ENCODE measurements around the gene SFI1.
"Not testable (repeated sequence)": the region's sequence is repeated elsewhere in the genome, so short reads cannot be mapped to it uniquely, and the experiment has no call there.

Gene SFI1

DNA sequence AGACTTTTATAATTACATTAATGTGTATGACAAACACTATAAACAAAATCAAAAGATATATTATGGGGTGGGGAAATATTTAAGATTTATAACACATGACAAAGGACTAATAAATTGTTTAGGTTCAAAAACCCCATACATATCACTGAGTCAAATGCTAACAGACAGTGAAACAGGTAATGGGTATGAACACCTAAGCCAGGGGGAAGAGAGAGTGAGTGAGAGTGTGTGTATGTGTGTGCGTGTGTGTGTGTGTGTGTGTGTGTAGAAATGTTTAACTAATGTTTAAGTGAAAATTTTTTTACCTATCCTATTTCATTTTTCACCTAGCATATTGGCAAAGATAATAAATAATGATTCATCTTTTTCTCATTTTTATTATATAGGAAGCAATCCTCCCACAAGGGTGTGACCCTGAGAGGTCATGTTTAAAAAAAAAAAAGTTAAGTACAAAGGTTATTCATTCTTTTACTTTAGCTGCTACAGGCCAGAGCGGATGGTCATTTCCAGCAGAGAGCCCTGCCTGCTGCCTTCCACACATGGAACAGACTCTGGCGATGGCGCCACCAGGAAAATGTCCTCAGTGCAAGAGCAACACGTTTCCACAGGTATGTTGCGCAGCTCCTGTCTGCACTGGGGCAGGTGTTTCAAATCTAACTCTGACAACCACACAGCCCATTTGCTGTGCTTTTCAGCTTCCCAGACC, 92.8 kb downstream of the SFI1 start:
- DNase-seq = no peak

DNA sequence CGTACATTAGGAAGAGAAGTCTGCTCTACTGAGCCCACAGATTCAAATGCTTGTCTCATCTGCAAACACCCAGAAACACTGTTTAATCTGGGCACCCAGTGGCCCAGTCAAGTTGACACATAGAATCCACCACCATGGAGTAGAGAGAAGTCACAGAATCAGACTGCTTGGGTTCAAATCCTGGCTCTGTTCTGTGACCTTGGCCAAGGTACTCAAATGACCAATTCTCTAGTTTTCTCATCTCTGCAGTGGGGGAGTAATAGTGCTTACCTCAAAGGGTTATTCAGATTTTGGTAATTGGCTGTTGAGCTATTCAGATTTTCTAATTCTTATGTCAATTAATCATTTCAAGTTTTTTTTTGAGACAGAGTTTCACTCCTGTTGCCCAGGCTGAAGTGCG, 93.8 kb downstream of the SFI1 start:
- DNase-seq = not testable (repeated sequence)

DNA sequence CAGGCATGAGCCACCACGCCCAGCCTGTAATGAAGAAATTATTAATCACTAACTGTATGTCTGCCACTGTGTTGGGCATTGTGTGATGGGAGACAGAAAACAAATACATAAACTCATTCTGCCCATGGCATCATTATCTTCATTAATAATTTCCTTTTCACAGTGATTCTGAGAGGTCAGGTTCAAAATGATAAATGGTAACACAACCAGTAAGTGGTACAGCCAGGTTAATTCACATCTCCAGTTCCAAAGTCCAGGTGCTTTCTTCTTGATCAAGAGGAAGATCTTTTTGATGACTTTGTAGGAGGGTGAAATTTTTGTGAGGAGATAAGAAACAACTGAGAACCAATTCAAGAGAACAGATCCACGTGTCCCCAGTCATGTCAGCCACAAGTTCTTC, 98.9 kb downstream of the SFI1 start:
- no peak for DNase-seq

DNA sequence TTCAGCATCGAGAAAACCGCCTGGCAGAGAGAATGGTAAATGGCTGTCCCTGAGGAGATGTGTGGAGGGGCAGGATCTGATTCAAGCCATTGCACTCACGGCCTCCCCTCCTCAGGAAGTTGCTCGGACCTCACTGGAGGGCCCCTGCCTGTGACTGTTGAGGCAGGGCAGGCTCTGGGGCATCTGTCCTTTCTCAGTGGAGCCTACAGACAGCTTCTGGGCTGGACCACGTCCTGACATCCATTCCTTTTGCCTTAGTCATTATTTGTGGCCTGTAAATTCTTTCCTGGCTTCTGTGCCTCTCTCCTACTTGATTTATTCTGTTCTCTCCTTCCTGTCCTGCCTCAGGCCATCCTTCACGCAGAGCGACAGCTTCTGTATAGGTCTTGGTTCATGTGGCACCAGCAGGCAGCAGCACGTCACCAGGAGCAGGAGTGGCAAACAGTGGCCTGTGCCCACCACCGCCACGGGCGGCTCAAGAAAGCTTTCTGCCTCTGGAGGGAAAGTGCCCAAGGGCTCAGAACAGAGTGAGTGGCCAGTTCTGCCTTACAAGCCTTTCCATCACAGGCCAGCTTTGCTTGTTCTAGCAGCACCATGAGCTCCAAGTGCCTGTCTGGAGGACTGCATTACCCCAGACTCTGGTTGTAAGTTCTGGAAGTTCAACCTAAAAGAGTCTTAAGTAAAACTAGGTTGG, 106.1 kb downstream of the SFI1 start:
- no peak for DNase-seq

DNA sequence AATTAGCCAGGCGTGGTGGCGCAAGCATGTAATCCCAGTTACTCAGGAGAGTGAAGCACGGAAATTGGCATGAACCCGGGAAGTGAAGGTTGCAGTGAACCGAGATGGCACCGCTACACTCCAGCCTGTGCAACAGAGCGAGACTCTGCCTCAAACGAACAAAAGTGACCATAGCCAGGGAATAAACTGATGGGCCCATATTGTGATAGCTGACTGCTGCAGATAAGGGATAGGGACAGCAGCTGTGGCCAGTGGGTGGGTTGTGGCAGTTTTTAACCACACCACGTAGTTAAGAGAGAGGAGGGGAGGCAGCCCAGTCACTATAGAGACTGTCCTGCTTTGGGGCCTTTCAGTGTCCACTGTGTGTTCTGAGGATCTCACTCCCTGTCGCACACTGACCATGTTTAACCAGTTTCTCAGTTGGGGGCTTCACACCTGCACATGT, 106.8 kb downstream of the SFI1 start:
- DNase-seq = no peak

DNA sequence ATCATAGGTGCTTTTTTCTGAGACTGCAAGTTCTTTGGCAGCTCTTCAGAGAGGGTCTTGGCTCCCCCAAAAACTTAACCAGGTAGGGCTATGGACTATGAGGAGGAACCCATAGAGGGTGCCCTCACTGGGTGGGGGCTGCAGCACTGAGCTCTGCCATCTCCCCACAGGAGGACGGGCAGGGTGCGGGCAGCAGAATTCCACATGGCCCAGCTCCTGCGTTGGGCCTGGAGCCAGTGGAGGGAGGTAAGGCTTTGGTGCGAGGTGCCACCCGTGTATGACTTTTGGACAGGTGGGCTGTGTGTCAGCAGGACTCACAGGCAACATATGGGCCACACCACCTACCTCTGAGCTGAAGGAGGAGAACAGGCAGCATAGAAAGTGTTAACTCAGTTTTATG, 107.2 kb downstream of the SFI1 start:
- DNase-seq = no peak

DNA sequence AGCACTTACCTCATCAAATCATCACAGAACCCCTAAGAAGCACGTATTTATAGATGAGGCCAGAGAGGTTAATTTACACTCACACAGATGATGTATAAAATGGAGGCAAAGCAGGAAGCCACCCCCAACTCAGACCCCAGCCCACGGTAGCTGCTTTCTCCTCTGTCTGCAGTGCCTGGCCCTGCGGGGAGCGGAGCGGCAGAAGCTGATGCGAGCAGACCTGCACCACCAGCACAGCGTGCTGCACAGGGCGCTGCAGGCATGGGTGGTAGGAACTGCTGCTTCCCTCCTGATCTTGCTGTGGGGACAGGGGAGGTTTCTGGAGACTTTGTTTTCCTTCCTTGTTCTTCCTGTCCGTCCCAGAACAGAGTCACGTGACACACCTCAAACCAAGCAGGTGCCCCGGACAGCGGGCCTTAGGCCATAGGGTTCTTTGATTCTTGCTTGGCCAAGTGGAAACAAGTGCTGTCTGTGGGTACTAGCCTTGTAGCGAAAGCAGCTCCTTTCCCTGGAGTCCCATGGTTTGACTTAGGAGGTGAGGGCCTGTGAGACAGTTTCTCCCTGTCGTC, 107.9 kb downstream of the SFI1 start:
- no peak for DNase-seq

DNA sequence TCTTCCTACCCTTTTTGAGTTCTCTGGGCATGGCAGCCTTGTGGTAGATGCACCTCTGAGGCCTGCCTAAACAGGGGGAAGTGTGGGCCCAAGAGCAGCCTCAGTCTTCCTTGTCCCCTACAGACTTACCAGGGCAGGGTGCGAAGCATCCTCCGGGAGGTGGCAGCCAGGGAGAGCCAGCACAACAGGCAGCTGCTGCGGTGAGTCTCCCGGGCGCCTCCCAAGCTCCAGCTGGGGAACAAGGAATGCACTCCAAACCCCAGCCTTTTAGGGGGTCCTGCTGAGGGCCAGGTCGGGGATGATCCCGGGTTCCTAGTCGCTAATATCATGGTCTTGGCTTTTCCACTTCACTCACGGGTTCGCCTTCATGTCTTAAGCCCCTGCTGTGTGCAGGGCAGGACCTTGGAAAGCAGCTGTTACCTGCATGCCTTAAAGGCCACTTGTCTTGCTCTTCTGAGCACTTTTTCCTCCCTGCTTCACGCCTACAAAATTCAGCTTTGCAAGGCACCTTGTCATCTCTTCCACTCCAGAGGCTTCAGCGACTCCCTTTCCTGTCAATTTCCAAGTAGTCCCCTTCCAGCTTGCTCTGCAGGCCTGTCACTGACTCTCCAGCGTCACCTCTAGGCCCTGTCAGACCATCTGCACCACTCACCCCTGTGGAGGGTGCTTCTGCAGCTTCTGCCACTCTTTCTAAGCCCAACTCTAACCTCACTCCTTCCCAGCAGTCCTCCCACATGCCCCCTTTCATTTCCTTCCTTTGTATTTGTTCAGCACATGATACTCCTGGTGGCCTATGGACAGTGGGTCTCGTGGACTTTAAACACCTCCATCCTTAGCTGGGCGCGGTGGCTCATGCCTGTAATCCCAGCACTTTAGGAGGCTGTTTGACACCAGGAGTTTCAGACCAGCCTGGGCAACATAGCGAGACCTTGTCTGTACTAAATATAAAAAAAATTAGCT, 108.7 kb downstream of the SFI1 start:
- DNase-seq = no peak

DNA sequence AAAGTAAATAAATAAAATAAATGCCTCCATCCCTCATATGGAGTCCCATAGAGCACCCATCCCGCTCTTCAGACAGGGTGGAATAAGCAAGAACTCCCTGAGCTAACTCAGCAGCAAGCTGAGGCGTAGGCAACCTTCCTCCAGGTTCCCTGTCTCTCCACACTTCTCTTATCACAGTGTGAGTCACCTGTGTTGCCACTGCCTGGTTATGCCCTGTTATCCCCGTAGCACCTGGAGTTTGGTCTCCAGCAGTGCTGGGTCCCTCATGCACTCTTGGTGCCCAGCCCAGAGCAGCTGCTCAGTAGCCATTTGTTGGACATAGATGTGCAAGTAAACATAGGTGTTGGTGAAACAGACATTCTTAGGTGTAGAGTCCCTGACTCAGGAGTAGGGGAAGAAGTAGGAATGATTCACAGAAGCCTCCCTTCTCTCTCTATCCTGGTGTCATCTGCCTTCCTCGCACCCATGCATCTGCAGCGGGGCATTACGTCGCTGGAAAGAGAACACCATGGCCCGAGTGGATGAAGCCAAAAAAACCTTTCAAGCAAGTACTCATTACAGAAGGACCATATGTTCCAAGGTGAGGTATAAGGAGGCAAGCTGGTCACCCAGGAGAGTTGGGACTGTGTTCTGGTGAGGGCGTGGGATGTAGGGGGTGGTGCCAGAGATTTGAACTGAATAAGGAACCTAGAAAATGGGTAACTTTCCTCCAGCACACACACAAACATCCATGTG, 109.7 kb downstream of the SFI1 start:
- no peak for DNase-seq

DNA sequence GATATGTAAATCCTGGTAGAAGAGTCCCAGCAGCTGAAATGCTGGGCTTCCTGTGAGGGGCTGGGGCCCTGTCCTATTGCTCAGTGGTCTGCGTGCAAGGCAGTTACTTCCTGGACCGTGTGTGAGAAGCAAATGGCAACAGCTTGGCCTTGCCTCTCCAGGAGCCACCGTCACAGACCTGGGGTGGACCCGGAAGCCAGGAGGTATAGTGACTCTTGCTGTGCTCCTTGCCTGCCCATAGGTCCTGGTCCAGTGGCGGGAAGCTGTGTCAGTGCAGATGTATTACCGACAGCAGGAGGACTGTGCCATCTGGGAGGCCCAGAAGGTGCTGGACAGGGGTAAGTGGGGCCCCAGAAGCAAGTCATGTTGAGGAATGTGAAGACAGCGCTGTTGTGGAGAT, 111.4 kb downstream of the SFI1 start:
- no peak for DNase-seq

DNA sequence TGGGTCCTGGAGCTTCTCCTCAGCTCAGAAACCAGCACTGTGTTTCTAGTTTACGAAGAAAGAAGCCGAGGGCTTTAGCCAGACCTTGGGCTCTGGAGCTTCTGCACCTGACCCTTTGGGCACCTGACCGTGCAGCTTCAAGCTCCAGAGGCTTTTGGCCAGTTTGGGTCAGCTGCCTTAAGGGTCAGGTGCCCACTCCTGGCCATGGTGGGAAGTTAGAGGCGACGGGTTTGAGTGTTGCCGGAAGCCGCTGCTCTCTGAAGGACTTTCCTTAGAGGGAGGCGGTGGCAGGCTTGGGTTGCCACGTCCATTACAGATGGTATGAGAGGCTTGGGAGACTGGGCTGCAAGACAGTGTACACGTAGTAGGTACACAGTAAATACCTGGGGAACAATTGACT, 113.4 kb downstream of the SFI1 start:
- DNase-seq = no peak

DNA sequence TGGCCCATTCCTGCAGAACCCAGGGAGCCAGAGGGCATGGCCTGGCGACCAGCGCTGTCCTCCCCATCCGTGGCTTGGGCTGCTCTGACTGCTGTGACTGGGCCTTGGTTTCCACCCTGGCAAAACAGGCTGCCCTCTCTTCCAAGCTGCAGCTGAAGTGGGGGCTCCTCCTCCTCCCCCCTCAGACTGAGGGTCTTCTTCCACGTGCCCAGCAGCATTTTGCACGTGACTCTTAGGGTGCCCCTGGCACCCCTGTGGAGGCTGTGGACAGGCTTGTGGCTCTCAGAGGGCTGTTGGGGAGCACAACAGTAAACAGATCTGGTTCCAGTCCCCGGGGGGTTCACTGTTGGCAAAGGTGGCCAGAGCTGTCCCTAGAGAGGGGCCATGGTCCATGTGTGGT, 114.3 kb downstream of the SFI1 start:
- DNase-seq = no peak

DNA sequence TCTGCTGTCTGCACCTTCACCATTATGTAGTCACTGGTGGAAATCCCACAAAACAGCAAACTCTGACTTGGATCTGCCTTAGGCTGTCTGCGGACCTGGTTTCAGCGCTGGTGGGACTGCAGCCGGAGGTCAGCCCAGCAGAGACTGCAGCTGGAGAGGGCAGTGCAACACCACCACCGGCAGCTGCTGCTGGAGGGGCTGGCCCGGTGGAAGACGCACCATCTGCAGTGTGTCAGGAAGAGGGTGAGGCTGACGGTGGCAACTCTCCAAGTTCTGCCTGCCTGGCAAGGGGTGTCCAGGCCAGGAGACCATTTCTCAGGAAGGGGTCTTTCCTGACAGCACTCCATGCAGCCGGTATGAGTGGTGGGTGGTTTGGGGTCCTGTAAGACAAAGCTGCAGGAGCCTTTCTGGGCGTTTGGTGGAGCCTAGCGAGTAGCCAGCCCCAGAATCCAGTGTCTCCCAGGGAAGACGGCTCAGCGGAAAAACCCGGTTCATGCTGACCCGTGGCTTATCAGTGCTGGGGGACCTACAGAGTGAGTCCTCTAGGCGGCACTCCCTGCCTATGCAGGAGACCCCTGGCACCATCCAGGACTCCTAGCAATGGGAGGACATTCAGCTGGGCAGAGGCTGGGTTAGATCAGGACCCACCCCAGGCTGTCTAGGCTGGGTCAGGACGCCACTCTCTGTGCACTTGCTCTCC, 114.9 kb downstream of the SFI1 start:
- DNase-seq = no peak

DNA sequence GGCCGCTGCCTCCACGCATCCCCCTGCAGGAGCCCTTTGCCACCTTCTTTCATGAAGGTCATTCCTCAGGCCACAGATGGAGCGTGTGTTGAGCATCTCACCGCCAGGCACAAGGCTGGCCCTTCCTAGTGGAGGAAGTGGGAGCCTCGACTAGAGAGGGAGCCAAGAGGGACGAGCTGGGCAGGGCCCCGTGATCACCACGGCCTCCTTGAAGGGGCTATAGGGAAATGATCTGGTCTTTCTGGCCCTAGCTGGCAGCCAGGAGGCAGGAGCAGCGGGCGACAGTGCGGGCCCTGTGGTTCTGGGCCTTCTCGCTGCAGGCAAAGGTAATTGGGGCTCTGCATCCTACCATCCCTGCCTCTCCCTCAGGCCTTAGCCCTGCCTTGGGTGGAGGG, 116.6 kb downstream of the SFI1 start:
- no peak for DNase-seq

DNA sequence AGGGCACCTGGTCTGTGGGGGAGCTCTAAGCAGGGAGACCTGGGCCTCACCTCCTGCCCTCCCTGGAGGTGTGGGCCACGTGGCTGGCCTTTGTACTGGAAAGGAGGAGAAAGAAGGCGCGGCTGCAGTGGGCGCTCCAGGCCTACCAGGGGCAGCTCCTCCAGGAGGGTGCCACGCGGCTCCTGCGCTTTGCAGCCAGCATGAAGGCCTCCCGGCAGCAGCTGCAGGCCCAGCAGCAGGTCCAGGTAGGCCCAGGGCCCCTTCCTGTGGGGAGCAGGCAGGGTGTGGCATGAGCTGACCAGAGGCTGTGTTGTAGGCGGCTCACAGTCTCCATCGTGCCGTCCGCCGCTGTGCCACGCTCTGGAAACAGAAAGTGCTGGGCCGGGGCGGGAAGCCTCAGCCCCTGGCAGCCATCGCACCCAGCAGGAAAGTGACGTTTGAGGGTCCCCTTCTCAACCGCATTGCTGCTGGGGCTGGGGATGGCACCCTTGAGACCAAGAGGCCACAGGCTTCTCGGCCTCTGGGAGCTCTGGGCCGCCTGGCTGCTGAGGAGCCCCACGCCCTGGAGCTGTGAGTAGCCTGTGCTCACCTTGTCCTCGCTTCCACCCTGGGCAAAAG, 117.1 kb downstream of the SFI1 start:
- DNase-seq = no peak

DNA sequence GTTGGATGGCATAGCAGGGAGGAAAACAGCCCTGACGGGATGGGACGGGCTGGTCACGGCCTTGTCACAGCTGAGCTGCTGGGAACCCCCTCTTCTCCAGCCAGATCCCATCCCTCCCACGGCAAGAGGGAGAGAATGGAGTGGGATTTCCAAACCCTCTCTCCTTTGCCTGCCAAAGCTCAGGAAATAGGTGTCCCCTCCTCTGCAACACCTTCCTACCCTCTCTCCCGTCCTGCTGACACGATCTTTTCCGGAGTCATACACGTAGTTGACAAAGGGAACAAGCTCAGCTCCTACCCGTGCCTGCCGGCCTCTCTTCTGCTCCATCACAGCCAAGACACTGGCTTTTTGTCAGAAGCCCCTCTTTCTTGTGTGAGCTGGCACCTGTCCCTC, 117.6 kb downstream of the SFI1 start:
- no peak for DNase-seq

DNA sequence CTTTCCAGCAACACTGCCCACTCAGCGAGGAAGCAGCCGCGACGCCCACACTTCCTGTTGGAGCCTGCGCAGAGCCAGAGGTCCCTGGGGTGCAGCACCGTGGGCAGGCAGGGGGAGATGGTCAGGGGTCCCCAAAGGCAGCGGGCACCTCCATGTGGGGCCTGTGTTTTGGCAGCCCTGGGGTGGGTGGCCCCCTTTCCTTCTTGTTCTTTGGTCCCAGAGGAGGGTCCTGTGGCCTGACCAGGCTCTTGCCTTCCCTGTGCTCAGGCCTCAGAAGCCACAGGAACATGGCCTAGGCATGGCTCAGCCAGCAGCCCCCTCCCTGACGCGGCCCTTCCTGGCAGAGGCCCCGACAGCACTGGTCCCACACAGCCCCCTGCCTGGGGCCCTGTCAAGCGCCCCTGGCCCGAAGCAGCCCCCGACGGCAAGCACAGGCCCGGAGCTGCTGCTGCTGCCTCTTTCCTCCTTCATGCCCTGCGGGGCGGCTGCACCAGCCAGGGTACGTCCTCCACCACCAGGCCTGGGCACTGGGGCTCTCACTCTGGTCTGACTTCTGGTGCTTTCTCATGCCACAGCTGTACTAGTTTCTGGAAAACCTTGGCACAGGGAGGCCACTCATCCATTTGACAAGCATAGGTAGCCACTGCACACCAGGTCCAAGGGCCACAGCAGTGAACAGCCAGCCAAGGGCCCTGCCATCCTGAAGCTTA, 118.6 kb downstream of the SFI1 start:
- DNase-seq = no peak

DNA sequence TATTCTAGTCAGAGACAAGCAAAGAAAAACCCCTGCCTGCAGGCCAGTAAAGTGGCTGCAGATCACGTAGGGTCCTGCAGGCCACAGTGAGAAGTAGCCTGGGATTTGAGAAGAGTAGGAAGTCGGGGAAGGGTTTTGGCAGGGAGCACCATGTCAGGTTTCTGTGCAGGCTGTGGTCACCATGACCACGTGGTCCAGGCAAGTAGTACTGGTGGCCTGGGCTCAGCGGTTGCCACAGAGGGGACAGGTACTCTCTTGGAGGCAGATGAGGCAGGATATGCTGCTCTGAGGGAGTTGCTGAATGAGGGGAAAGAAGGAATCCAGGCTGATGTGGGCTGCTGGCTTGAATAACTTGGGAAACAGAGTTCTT, 119.1 kb downstream of the SFI1 start:
- DNase-seq = no peak

DNA sequence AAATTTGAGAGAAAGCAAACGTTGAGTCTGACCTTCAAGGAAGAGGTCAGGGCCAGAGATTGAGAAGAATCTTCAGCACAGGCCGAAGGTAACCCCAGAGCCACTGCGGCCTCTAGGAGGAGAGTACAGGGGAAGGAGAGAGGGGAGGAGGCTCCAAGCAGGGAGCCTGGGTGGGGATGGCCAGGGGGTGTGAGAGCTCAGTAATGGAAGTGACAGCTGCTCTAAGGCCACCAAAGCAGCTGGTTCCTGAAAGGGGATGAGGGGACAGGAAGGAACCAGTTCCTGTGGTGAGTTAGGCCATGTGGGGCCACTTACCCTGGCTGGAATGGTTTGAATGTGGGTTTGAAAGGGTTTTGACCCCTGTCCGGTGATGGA, 119.6 kb downstream of the SFI1 start:
- no peak for DNase-seq

DNA sequence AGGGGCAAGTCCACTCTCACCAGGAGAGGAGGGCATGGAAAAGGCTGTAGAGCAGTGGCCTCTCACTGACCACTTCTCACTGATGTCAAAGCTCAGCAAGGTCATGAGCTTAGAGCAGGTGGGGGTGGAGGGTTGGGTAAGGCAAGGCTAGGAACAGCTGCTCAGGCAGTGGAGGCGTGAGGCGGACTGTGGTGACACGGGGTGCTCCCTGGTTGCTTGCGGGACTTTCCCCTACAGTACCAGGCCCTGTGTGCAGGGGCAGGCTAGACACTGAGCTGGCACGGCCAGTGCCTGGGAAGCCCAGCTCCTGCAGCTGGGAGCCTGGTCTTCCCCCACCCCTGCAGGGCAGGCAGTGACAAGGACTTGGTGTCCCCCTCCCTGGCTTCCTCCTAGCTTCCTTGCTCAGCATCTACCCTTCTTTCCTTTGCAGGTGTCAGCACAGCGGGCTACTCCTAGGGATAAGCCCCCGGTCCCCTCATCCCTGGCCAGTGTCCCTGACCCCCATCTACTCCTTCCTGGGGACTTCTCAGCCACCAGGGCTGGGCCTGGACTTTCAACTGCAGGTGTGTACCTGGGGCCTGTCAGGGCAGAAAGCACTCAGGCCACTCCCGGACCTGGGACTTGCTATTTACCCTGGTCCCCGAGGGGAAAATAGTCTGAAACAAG, 120.1 kb downstream of the SFI1 start:
- DNase-seq = no peak
